Measurements from ENCODE around the gene MRPL4. TPM values are rescaled to one million over a fixed set of nuclear protein-coding genes. Genes with fewer than 3 reads are reported as not detected.
A peak's percentile ranks its signal among the peaks of the same experiment; 100 is the strongest.

Gene MRPL4
- total and polyA plus RNA-seq, 2 of the 13 experiments (the other 11 are each of a cell fraction or from before 2014, with no cell fraction given): 40.6 to 42.5 TPM

DNA sequence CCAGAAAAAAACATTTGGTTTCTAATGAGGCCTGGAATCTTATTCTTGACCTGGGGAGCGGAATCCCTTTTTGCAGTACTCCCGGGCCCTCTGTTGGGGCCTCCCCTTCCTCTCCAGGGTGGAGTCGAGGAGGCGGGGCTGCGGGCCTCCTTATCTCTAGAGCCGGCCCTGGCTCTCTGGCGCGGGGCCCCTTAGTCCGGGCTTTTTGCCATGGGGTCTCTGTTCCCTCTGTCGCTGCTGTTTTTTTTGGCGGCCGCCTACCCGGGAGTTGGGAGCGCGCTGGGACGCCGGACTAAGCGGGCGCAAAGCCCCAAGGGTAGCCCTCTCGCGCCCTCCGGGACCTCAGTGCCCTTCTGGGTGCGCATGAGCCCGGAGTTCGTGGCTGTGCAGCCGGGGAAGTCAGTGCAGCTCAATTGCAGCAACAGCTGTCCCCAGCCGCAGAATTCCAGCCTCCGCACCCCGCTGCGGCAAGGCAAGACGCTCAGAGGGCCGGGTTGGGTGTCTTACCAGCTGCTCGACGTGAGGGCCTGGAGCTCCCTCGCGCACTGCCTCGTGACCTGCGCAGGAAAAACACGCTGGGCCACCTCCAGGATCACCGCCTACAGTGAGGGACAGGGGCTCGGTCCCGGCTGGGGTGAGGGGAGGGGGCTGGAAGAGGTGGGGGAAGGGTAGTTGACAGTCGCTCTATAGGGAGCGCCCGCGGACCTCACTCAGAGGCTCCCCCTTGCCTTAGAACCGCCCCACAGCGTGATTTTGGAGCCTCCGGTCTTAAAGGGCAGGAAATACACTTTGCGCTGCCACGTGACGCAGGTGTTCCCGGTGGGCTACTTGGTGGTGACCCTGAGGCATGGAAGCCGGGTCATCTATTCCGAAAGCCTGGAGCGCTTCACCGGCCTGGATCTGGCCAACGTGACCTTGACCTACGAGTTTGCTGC, 35.1 kb downstream of the MRPL4 start, which contains the start of gene ICAM4 (continued):
- TF ChIP-seq ZNF230 (CRISPR knock-in tag; IDR thresholded peaks at IDR 0.05) (no peak), JDP2 (CRISPR knock-in tag; IDR thresholded peaks at IDR 0.05; ENCODE audit: borderline replicate concordance) (no peak), ZNF768 (CRISPR knock-in tag; IDR thresholded peaks at IDR 0.05) (peak; percentile 91), SRY (CRISPR knock-in tag; IDR thresholded peaks at IDR 0.05) (peak; percentile 71; the same call in 1 of the 2 replicates), TP53 (CRISPR knock-in tag; conservative IDR thresholded peaks at IDR 0.05) (0 out of 2 replicates have a peak, but pooled peaks have one; percentile 57), ZNF709 (CRISPR knock-in tag; IDR thresholded peaks at IDR 0.05) (no peak), PHF8 (CRISPR knock-in tag; IDR thresholded peaks at IDR 0.05) (peak; percentile 45; the same call in 1 of the 2 replicates), NFE2L2 (IDR thresholded peaks at IDR 0.05; ENCODE audit: low read length) (no peak), ZNF703 (CRISPR knock-in tag; IDR thresholded peaks at IDR 0.05; ENCODE audit: borderline replicate concordance) (no peak; the same call in 1 of the 2 replicates), NPAS2 (CRISPR knock-in tag; IDR thresholded peaks at IDR 0.05; ENCODE audit: borderline replicate concordance) (no peak), ZMAT3 (CRISPR knock-in tag; conservative IDR thresholded peaks at IDR 0.05) (peak; percentile 45; the same call in 1 of the 2 replicates), ZFP37 (CRISPR knock-in tag; IDR thresholded peaks at IDR 0.05; ENCODE audit: borderline replicate concordance) (no peak)
- TF ChIP-seq, protein P1, sequence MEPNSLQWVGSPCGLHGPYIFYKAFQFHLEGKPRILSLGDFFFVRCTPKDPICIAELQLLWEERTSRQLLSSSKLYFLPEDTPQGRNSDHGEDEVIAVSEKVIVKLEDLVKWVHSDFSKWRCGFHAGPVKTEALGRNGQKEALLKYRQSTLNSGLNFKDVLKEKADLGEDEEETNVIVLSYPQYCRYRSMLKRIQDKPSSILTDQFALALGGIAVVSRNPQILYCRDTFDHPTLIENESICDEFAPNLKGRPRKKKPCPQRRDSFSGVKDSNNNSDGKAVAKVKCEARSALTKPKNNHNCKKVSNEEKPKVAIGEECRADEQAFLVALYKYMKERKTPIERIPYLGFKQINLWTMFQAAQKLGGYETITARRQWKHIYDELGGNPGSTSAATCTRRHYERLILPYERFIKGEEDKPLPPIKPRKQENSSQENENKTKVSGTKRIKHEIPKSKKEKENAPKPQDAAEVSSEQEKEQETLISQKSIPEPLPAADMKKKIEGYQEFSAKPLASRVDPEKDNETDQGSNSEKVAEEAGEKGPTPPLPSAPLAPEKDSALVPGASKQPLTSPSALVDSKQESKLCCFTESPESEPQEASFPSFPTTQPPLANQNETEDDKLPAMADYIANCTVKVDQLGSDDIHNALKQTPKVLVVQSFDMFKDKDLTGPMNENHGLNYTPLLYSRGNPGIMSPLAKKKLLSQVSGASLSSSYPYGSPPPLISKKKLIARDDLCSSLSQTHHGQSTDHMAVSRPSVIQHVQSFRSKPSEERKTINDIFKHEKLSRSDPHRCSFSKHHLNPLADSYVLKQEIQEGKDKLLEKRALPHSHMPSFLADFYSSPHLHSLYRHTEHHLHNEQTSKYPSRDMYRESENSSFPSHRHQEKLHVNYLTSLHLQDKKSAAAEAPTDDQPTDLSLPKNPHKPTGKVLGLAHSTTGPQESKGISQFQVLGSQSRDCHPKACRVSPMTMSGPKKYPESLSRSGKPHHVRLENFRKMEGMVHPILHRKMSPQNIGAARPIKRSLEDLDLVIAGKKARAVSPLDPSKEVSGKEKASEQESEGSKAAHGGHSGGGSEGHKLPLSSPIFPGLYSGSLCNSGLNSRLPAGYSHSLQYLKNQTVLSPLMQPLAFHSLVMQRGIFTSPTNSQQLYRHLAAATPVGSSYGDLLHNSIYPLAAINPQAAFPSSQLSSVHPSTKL (CRISPR knock-in tag; IDR thresholded peaks at IDR 0.05): 0 out of 2 replicates have a peak, but pooled peaks have one; percentile 9
- TF ChIP-seq, protein P2, sequence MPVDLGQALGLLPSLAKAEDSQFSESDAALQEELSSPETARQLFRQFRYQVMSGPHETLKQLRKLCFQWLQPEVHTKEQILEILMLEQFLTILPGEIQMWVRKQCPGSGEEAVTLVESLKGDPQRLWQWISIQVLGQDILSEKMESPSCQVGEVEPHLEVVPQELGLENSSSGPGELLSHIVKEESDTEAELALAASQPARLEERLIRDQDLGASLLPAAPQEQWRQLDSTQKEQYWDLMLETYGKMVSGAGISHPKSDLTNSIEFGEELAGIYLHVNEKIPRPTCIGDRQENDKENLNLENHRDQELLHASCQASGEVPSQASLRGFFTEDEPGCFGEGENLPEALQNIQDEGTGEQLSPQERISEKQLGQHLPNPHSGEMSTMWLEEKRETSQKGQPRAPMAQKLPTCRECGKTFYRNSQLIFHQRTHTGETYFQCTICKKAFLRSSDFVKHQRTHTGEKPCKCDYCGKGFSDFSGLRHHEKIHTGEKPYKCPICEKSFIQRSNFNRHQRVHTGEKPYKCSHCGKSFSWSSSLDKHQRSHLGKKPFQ (CRISPR knock-in tag; IDR thresholded peaks at IDR 0.05; ENCODE audit: insufficient replicate concordance): no peak
- TF ChIP-seq, protein P3, sequence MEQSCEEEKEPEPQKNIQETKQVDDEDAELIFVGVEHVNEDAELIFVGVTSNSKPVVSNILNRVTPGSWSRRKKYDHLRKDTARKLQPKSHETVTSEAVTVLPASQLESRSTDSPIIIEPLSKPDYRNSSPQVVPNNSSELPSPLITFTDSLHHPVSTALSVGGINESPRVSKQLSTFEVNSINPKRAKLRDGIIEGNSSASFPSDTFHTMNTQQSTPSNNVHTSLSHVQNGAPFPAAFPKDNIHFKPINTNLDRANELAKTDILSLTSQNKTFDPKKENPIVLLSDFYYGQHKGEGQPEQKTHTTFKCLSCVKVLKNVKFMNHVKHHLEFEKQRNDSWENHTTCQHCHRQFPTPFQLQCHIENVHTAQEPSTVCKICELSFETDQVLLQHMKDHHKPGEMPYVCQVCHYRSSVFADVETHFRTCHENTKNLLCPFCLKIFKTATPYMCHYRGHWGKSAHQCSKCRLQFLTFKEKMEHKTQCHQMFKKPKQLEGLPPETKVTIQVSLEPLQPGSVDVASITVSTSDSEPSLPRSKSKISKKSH (CRISPR knock-in tag; IDR thresholded peaks at IDR 0.05; ENCODE audit: borderline replicate concordance): peak; percentile 30; the same call in 1 of the 2 replicates
- TF ChIP-seq, protein P4, sequence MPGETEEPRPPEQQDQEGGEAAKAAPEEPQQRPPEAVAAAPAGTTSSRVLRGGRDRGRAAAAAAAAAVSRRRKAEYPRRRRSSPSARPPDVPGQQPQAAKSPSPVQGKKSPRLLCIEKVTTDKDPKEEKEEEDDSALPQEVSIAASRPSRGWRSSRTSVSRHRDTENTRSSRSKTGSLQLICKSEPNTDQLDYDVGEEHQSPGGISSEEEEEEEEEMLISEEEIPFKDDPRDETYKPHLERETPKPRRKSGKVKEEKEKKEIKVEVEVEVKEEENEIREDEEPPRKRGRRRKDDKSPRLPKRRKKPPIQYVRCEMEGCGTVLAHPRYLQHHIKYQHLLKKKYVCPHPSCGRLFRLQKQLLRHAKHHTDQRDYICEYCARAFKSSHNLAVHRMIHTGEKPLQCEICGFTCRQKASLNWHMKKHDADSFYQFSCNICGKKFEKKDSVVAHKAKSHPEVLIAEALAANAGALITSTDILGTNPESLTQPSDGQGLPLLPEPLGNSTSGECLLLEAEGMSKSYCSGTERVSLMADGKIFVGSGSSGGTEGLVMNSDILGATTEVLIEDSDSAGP (CRISPR knock-in tag; IDR thresholded peaks at IDR 0.05; ENCODE audit: borderline replicate concordance): peak; percentile 39; the same call in 1 of the 2 replicates
- TF ChIP-seq, protein P5, sequence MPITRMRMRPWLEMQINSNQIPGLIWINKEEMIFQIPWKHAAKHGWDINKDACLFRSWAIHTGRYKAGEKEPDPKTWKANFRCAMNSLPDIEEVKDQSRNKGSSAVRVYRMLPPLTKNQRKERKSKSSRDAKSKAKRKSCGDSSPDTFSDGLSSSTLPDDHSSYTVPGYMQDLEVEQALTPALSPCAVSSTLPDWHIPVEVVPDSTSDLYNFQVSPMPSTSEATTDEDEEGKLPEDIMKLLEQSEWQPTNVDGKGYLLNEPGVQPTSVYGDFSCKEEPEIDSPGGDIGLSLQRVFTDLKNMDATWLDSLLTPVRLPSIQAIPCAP (CRISPR knock-in tag; IDR thresholded peaks at IDR 0.05; ENCODE audit: low read depth): no peak

Measured in HepG2 (cell line).